Sigmoid colon (tissue), 7 donors: Measurements from ENCODE around the gene ZFP37. TPM values are rescaled to one million over a fixed set of nuclear protein-coding genes. Genes with fewer than 3 reads are reported as not detected.
"Not testable (repeated sequence)": the region's sequence is repeated elsewhere in the genome, so short reads cannot be mapped to it uniquely, and the experiment has no call there.

ENCODE experiments used
- DNase-seq: peaks from one replicate; pipeline ENCODE4 v3.0.0-alpha.2; 2019
- H3K27ac ChIP-seq, 4 donors: fragments of 200-600 bp; sonication (generic); one replicate each; pipeline ENCODE4 v1.5.1; 2016 to 2019; ENCODE audit warnings: mild to moderate bottlenecking in 1 of 4
- H3K27me3 ChIP-seq, 3 donors: fragments of 200-600 bp; sonication (generic); one replicate each; pipeline ENCODE4 v1.5.1; 2019; ENCODE audit warnings: mild to moderate bottlenecking in 1 of 3
- H3K36me3 ChIP-seq, 4 donors: fragments of 200-600 bp; sonication (generic); one replicate each; pipeline ENCODE4 v1.5.1; 2016 to 2019
- H3K4me1 ChIP-seq, 4 donors: fragments of 200-600 bp; sonication (generic); one replicate each; pipeline ENCODE4 v1.5.1; 2017 to 2019
- H3K4me3 ChIP-seq, 4 donors: fragments of 200-600 bp; sonication (generic); one replicate each; pipeline ENCODE4 v1.5.1; 2017 to 2019; ENCODE audit warnings: mild to moderate bottlenecking in 2 of 4, moderate library complexity in 1 of 4
- H3K9me3 ChIP-seq, 4 donors: fragments of 200-600 bp in 3 of 4; sonication (generic) in 3 of 4; one replicate each; pipeline versions ENCODE4 v1.5.1 to v1.6.1; 2013 to 2019
- EP300 ChIP-seq, 4 donors: sonication (generic); formaldehyde crosslinking; IDR thresholded peaks; one replicate each; pipeline ENCODE4 v1.6.1; 2017; ENCODE audit warnings: antibody characterized with exemption in 4 of 4
- POLR2A ChIP-seq, 2 donors: fragments of 450-650 bp; IDR thresholded peaks; one replicate each; pipeline ENCODE4 v1.6.1; 2016; ENCODE audit warnings: antibody characterized with exemption in 2 of 2, mild to moderate bottlenecking in 2 of 2, moderate library complexity in 2 of 2
- POLR2AphosphoS5 ChIP-seq, 4 donors: sonication (generic); formaldehyde crosslinking; IDR thresholded peaks; one replicate each; pipeline ENCODE4 v1.6.1; 2017; ENCODE audit warnings: antibody characterized with exemption in 4 of 4
- WGBS, 2 donors: extraction: QIAGEN DNeasy Blood & Tissue Kit; methylation state at CpG; one replicate each; pipeline ENCODE4 v1.1.7; 2013; 5-methylcytosine and 5-hydroxymethylcytosine counted together
- intact Hi-C: fragments of 100-400 bp; cut with DNase I; formaldehyde crosslinking; loops from one replicate; pipeline ENCODE4 v1.15.1; 2023
- polyA plus RNA-seq, 3 donors: library from polyadenylated mRNA; stranded (reverse); fragments of 200-250 nt; gene quantifications; one replicate each; pipeline ENCODE4 v1.2.3, GENCODE V29; 2013
- total RNA-seq, 4 donors: library from RNA; depleted of rRNA; stranded (reverse); fragments of >200 nt; gene quantifications; one replicate each; pipeline ENCODE4 v1.1.0, GENCODE V29; 2016
- TF ChIP-seq, protein P1 (sequence below), 4 experiments: fragments of 450-650 bp in 3 of 4; fragments of 200-600 bp in 1 of 4; IDR thresholded peaks; one replicate each; pipeline ENCODE4 v1.5.1; 2016 to 2019; ENCODE audit warnings: antibody characterized with exemption in 4 of 4, mild to moderate bottlenecking in 3 of 4, moderate library complexity in 2 of 4
- donor health status: healthy with polysubstance abuse.
- donor health status: Bipolar disorder and iron deficiency.
- donor health status: healthy.

ZFP37 gene
- 1 to 10 TPM; 2.9 to 7.4 (median 4.4) TPM for total RNA-seq
- polyA plus RNA-seq, result under 1 TPM in 2 of 3 donors, not detected in 1; 0.60 to 0.99 TPM

DNA sequence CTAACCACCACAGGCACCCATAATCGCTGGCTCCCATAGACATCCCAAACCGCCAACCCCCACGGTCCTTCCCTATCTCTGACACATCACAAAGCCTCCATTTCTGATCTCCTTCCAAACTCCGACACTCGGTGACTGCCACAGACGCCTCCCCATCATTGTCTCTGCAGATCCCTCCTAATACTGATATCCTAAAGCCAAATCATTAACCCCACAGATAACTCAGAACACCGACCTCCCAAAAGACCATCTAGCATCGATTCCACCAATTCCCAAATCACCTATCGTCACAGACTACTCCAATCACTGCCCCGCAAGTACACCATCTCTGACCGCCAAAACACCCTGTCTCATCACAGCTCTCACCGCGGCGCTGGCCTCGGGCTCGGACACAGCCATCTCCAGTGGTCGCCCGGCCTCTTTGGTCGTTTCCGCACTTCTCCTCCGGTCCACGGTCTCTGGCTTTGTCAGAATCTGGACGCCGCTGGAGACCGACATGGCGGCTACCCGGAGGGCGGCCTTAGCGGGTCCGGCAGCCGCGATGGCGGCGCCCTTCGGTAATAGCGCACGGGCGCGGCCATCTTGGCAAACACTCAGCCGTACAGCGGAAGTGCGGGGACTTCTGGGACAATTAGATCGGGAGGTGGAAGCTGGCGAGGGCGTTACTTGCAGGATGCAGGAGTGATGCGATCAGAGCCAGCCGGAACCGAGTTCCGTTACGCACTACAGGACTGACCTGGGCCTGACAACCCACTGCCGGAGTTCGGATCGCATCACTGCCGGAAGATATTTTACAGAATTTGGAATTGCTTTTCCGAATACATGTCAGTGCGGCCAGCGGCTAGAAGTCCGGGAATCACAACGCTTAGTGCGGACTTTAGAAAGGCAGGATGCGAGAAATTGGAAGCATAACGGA lies at the start of gene ZFP37:
Gene ZFP37, minus strand, starts transcription at position 534 of the 916 bp plus-strand sequence. Its CDS starts 36 bp downstream, at position 498.
- H3K27ac ChIP-seq, result peak within 1 kb of the TSS; percentile 69 to 77 (median 72)
- peaks cover 7 to 19% (median 10%) of the 10 kb centered on the region in 3 donors for H3K27me3 ChIP-seq
- intact Hi-C loops, result loop anchor here (10.0 kb wide), 1 partner anchor 358 kb away; the partner anchor contains the start of genes C9orf43 and POLE3
- peaks cover 0 to 4% (median 0%) of the 10 kb centered on the region in 4 donors for H3K4me1 ChIP-seq
- 4 to 16% methylated on average over 62 of the region's 62 CpGs for WGBS, 2 donors
- no peaks in the 10 kb centered on the region for H3K36me3 ChIP-seq
- H3K9me3 ChIP-seq, result peaks cover 18 to 30% (median 27%) of the 10 kb centered on the region in 4 donors
- H3K4me3 ChIP-seq, result peak within 1 kb of the TSS; percentile 64 to 76 (median 67)
- peak; percentile 98 for DNase-seq
- TF ChIP-seq POLR2A (IDR thresholded peaks at IDR 0.05) (no peak), EP300 (IDR thresholded peaks at IDR 0.05) (no peak), POLR2AphosphoS5 (IDR thresholded peaks at IDR 0.05) (peak; percentile 34 to 83 (median 66))
- TF ChIP-seq, protein P1, sequence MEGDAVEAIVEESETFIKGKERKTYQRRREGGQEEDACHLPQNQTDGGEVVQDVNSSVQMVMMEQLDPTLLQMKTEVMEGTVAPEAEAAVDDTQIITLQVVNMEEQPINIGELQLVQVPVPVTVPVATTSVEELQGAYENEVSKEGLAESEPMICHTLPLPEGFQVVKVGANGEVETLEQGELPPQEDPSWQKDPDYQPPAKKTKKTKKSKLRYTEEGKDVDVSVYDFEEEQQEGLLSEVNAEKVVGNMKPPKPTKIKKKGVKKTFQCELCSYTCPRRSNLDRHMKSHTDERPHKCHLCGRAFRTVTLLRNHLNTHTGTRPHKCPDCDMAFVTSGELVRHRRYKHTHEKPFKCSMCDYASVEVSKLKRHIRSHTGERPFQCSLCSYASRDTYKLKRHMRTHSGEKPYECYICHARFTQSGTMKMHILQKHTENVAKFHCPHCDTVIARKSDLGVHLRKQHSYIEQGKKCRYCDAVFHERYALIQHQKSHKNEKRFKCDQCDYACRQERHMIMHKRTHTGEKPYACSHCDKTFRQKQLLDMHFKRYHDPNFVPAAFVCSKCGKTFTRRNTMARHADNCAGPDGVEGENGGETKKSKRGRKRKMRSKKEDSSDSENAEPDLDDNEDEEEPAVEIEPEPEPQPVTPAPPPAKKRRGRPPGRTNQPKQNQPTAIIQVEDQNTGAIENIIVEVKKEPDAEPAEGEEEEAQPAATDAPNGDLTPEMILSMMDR (IDR thresholded peaks at IDR 0.05), result no peak

DNA sequence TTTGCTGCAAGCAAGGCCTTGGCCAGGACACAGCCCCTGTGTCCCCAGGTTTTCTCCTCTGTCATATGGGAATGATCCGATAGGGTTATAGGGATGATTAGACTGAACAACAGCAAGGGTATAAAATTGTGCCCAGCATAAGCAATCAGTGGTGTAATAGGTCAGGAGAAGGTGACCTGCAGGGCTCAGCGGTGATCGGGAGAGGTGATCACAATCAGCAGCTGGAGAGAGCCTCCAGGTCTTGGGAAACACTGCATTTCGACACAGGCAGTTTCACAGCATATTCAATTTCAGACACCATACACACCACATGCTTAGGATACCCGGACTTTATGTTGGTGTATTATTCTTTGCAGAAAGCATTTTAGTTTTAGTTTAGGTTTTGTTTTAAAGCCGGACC lies 48.8 kb upstream of the ZFP37 start:
- H3K4me3 ChIP-seq, intact Hi-C loops, H3K27me3 ChIP-seq, H3K4me1 ChIP-seq, H3K9me3 ChIP-seq, H3K27ac ChIP-seq, H3K36me3 ChIP-seq, DNase-seq: not testable (repeated sequence)
- no CpG with 5 or more reads among the region's 6 CpGs for WGBS, 2 donors

DNA sequence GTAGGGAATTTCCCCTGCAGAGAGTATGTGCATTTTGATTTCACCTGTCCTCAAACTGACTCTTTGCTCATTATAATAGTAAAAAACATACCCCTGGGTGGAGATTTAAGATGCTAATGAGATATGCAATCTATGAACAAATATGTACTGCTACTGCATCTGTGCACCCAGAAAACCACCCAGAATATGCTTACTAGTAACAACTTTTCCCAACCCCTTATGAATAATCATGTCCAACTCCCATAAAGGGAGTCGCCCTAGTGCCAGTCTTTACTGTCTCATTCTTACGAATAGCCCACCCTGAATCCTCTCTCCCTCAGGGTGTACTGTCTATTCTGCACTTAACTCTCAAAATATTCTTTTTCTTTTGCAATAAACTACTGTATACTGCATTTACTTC lies 39.0 kb upstream of the ZFP37 start:
- intact Hi-C loops, result no loop called here
- H3K27ac ChIP-seq, result no peak overlapping the region
- no peak for DNase-seq
- H3K4me1 ChIP-seq, result no peaks in the 10 kb centered on the region
- no peaks in the 10 kb centered on the region for H3K36me3 ChIP-seq
- 74 to 78% methylated on average over 2 of the region's 2 CpGs for WGBS, 2 donors
- TF ChIP-seq POLR2A (IDR thresholded peaks at IDR 0.05), result no peak
- TF ChIP-seq, protein P1 (IDR thresholded peaks at IDR 0.05), result no peak
- no peak for TF ChIP-seq EP300 (IDR thresholded peaks at IDR 0.05)
- no peak for TF ChIP-seq POLR2AphosphoS5 (IDR thresholded peaks at IDR 0.05)
- peaks cover 0 to 4% (median 1%) of the 10 kb centered on the region in 4 donors for H3K9me3 ChIP-seq
- peaks cover 0 to 51% (median 3%) of the 10 kb centered on the region in 3 donors for H3K27me3 ChIP-seq
- no peak overlapping the region for H3K4me3 ChIP-seq

- DNase-seq, result peak; percentile 77
- H3K4me3 ChIP-seq, H3K9me3 ChIP-seq, intact Hi-C loops, H3K36me3 ChIP-seq, H3K4me1 ChIP-seq, H3K27ac ChIP-seq: not testable (repeated sequence)
- WGBS, 2 donors, result 58 to 69% methylated on average over 16 of the region's 23 CpGs
- peaks cover 0 to 57% (median 13%) of the 10 kb centered on the region in 3 donors for H3K27me3 ChIP-seq
Measured at GRCh38 chr9:113089924-113090323, 33.4 kb upstream of the ZFP37 start.

- DNase-seq, intact Hi-C loops, H3K36me3 ChIP-seq, H3K9me3 ChIP-seq, H3K4me3 ChIP-seq, H3K27ac ChIP-seq, H3K4me1 ChIP-seq: not testable (repeated sequence)
- WGBS, 2 donors, result 33 to 36% methylated on average over 14 of the region's 25 CpGs
- peaks cover 0 to 51% (median 13%) of the 10 kb centered on the region in 3 donors for H3K27me3 ChIP-seq
Measured at GRCh38 chr9:113089143-113089505, 32.6 kb upstream of the ZFP37 start.

GRCh38 chr9:113088456-113089142 lies 32.1 kb upstream of the ZFP37 start:
- WGBS, 2 donors, result 11 to 20% methylated on average over 23 to 24 of the region's 30 CpGs
- H3K4me1 ChIP-seq, DNase-seq, H3K36me3 ChIP-seq, H3K4me3 ChIP-seq, H3K27ac ChIP-seq, intact Hi-C loops, H3K9me3 ChIP-seq: not testable (repeated sequence)
- peaks cover 0 to 45% (median 13%) of the 10 kb centered on the region in 3 donors for H3K27me3 ChIP-seq

GRCh38 chr9:113062932-113063310 lies 6.4 kb upstream of the ZFP37 start:
- H3K36me3 ChIP-seq, intact Hi-C loops, H3K4me1 ChIP-seq, H3K4me3 ChIP-seq, H3K27ac ChIP-seq: not testable (repeated sequence)
- peak; percentile 79 for DNase-seq
- 51 to 61% methylated on average over 17 of the region's 20 CpGs for WGBS, 2 donors
- peaks cover 8 to 37% (median 23%) of the 10 kb centered on the region in 3 donors for H3K27me3 ChIP-seq
- H3K9me3 ChIP-seq, result peaks cover 0 to 14% (median 11%) of the 10 kb centered on the region in 4 donors

DNA sequence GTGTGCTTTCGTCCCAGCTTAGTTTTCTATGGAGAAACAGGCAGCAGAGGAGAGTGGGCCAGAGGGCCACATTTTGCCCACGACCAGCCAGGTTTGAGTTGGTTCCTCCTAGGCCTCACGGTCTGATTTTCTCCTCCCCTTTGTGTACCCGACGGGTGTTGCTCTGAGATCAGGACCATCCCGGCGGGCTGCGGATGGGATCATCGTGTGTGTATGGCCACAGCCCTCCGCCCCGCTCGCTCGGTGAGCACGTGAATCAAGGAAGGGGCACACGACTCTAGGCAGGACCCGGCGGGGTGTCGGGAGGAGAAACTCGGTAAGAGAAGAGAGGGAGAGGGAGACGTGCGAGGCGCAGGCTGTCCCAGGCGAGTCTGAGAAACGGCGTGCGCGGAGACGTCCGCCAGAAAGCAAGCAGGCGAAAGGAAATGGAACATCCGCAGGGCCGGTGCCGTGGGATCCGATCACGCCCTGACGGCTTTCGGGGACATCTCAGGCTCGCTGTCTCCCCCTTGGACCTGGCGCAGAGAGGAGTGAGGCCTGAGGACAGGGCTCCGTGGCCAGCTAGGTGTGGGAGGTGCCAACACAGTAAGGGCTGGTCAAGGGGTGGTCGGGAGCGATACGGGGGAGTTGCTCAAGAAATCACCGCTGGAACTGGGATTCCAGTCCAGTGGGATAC lies 5.9 kb upstream of the ZFP37 start:
- H3K36me3 ChIP-seq, H3K4me3 ChIP-seq, intact Hi-C loops, H3K27ac ChIP-seq, H3K4me1 ChIP-seq: not testable (repeated sequence)
- Histone ChIP-seq H3K9me3 (peaks cover 0 to 14% (median 11%) of the 10 kb centered on the region in 4 donors), H3K27me3 (peaks cover 8 to 37% (median 23%) of the 10 kb centered on the region in 3 donors)
- peak; percentile 74 for DNase-seq
- WGBS, 2 donors, result 30 to 53% methylated on average over 42 to 43 of the region's 44 CpGs

- H3K4me3 ChIP-seq, H3K4me1 ChIP-seq, H3K27ac ChIP-seq, intact Hi-C loops, H3K36me3 ChIP-seq: not testable (repeated sequence)
- DNase-seq, result peak; percentile 87
- H3K9me3 ChIP-seq, result peaks cover 0 to 14% (median 11%) of the 10 kb centered on the region in 4 donors
- peaks cover 8 to 37% (median 23%) of the 10 kb centered on the region in 3 donors for H3K27me3 ChIP-seq
- WGBS, 2 donors, result 14 to 27% methylated on average over 22 to 23 of the region's 33 CpGs
Measured at GRCh38 chr9:113061072-113061850, 4.7 kb upstream of the ZFP37 start.
